CD4-positive, alpha-beta T cell (primary cell): ENCODE data around the gene SLC27A2. TPM values are rescaled to one million over a fixed set of nuclear protein-coding genes. Genes with fewer than 3 reads are reported as not detected.

ENCODE experiments used
- ATAC-seq: fragments of 200-7000 bp; cut with Tn5 transposase; one replicate; pipeline ENCODE4 v1.10.0; 2022; ENCODE audit warnings: mild to moderate bottlenecking; ENCODE audit not compliant: poor library complexity
- CTCF ChIA-PET: fragments of 350-600 bp; sonication (Branson Sonifier 250); formaldehyde crosslinking; loops from one replicate; lab custom pipeline; 2021; ENCODE audit warnings: antibody characterized with exemption, inconsistent platforms; lab: Charles Lee
- POLR2A ChIA-PET: fragments of 350-600 bp; sonication (Branson Sonifier 250); formaldehyde crosslinking; loops from one replicate; lab custom pipeline; 2021; ENCODE audit warnings: antibody characterized with exemption, inconsistent platforms; lab: Charles Lee
- DNase-seq, 14 experiments: peaks; one replicate each; pipeline ENCODE4 v3.0.0-alpha.2; 2013 to 2020; ENCODE audit warnings: mixed read lengths in 2 of 14
- H3K27ac ChIP-seq, 2 donors: one replicate each; pipeline versions ENCODE4 v1.5.1 to v1.7.0; 2013; ENCODE audit warnings: low read length in 2 of 2, low read depth in 1 of 2, mild to moderate bottlenecking in 1 of 2
- H3K27me3 ChIP-seq, 2 experiments: 1 replicate in 1 of 2; 2 replicates in 1 of 2; pipeline versions ENCODE4 v1.6.1 to v1.7.0; 2013; ENCODE audit warnings: low read length in 2 of 2, control low read depth in 1 of 2, mild to moderate bottlenecking in 1 of 2, moderate library complexity in 1 of 2; ENCODE audit not compliant: insufficient read depth in 2 of 2, control insufficient read depth in 1 of 2
- H3K36me3 ChIP-seq: one replicate; pipeline ENCODE4 v1.6.1; 2013; ENCODE audit warnings: low read length, control low read depth; ENCODE audit not compliant: insufficient read depth
- H3K4me1 ChIP-seq: one replicate; pipeline ENCODE4 v1.6.1; 2013; ENCODE audit warnings: low read length, control low read depth; ENCODE audit not compliant: insufficient read depth
- H3K4me3 ChIP-seq: one replicate; pipeline ENCODE4 v1.5.1; 2013; ENCODE audit warnings: mild to moderate bottlenecking, low read length, moderate library complexity
- H3K9me3 ChIP-seq, 2 experiments: 1 replicate in 1 of 2; 2 replicates in 1 of 2; pipeline versions ENCODE4 v1.6.1 to v1.7.0; 2013; ENCODE audit warnings: low read length in 2 of 2, mild to moderate bottlenecking in 2 of 2, control low read depth in 1 of 2, moderate library complexity in 1 of 2; ENCODE audit not compliant: control insufficient read depth in 1 of 2, insufficient read depth in 1 of 2
- H3K27ac Mint-ChIP-seq: one replicate; pipeline ENCODE4 v1.8.0; 2020; ENCODE audit warnings: mixed read lengths
- H3K27me3 Mint-ChIP-seq: one replicate; pipeline ENCODE4 v1.8.0; 2021; ENCODE audit warnings: mixed read lengths
- H3K36me3 Mint-ChIP-seq: one replicate; pipeline ENCODE4 v1.8.0; 2021; ENCODE audit warnings: low read depth, mixed read lengths
- H3K4me1 Mint-ChIP-seq: one replicate; pipeline ENCODE4 v1.8.0; 2021; ENCODE audit warnings: low read depth, mixed read lengths
- H3K4me3 Mint-ChIP-seq: one replicate; pipeline ENCODE4 v1.8.0; 2020; ENCODE audit warnings: mild to moderate bottlenecking, mixed read lengths
- H3K9me3 Mint-ChIP-seq: one replicate; pipeline ENCODE4 v1.8.0; 2020; ENCODE audit warnings: mixed read lengths
- intact Hi-C, 2 experiments: fragments of 100-400 bp; cut with DNase I in 1 of 2; cut with micrococcal nuclease in 1 of 2; formaldehyde crosslinking; loops; one replicate each; pipeline versions ENCODE4 v1.15.1 to v1.9.0; 2023 to 2025; cut with DNase I, micrococcal nuclease
- total RNA-seq, 174 experiments: library from RNA in 2 of 174; stranded (reverse) in 2 of 174; gene quantifications; one replicate each; pipeline ENCODE4 v1.2.3 and lab custom pipeline; 2021 to 2026
- TF ChIP-seq, protein P1 (sequence below): fragments of 200-600 bp; IDR thresholded peaks from one replicate; pipeline ENCODE4 v1.8.0; 2022; ENCODE audit warnings: antibody characterized with exemption, mild to moderate bottlenecking

Gene SLC27A2
- total RNA-seq, 2 experiments from 2014 or later = 0.22 to 0.31 TPM

DNA sequence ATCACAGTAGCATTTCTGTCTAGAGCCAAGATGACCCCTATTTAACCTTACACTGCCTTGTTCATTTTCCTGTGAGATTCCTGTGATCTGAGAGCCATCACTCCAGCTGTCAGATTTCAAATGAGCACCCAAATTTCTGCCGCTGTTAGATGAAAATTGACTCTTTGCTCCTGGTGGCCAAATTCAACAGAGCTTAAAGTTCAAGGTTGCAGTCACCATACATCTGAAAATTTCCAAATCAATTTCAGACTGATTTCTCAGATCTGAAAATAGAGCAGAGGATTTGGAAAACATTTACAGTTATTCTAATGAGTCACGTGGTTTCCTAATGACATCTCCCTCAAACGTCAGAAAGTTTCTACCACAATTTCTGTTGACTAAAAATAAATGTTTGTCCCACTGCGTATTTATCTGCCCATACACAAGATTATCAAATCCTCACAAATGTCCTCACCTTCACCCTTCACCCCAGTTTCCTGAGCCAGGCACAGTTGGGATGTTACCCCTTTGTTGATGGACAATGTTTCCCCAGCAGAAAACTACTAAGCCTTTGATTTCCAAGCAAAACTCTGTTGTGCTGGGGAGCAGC is 67.1 kb downstream of the SLC27A2 start:
- H3K4me1 Mint-ChIP-seq = peaks cover 23% of the 10 kb centered on the region

DNA sequence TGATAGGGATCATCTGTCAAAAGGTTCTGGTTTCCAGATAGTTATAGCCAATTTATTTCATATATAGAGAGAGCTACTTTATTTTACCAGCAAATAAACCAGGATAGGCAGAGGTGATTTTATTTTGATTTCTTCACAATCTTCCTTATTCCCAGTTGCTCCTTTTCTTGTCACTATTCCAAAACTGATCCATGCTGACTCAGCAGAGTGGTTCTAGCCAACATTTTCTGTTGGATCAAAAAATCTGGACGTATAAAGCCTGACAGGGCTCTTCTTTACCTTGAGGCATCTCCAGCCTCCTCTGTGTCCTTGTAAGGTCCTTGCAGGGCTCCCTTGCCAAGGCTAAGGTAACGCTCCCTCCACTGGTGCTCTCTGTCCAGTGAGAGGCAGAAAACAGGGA is 67.7 kb downstream of the SLC27A2 start:
- ATAC-seq = no peak
- ChIA-PET POLR2A (no interaction called here), CTCF (interaction anchor here (1.4 kb wide), 1 partner anchor 8 kb away, joined by 3 read pairs; no protein-coding TSS in a partner anchor)
- no peaks in the 10 kb centered on the region for H3K36me3 Mint-ChIP-seq
- H3K27ac Mint-ChIP-seq = peak overlapping the region; percentile 95
- peaks cover 23% of the 10 kb centered on the region for H3K4me1 Mint-ChIP-seq
- Histone ChIP-seq H3K27ac (no peak overlapping the region), H3K36me3 (no peaks in the 10 kb centered on the region), H3K4me1 (peaks cover 16% of the 10 kb centered on the region), H3K4me3 (no peak overlapping the region), H3K9me3 (no peaks in the 10 kb centered on the region), H3K27me3 (no peaks in the 10 kb centered on the region)
- no peaks in the 10 kb centered on the region for H3K9me3 Mint-ChIP-seq
- no peaks in the 10 kb centered on the region for H3K27me3 Mint-ChIP-seq
- TF ChIP-seq, protein P1, sequence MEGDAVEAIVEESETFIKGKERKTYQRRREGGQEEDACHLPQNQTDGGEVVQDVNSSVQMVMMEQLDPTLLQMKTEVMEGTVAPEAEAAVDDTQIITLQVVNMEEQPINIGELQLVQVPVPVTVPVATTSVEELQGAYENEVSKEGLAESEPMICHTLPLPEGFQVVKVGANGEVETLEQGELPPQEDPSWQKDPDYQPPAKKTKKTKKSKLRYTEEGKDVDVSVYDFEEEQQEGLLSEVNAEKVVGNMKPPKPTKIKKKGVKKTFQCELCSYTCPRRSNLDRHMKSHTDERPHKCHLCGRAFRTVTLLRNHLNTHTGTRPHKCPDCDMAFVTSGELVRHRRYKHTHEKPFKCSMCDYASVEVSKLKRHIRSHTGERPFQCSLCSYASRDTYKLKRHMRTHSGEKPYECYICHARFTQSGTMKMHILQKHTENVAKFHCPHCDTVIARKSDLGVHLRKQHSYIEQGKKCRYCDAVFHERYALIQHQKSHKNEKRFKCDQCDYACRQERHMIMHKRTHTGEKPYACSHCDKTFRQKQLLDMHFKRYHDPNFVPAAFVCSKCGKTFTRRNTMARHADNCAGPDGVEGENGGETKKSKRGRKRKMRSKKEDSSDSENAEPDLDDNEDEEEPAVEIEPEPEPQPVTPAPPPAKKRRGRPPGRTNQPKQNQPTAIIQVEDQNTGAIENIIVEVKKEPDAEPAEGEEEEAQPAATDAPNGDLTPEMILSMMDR = no peak
- no peak for DNase-seq
- no peak overlapping the region for H3K4me3 Mint-ChIP-seq
- intact Hi-C loops = loop anchor here in 1 of 2 experiments (10.0 kb wide), 1 partner anchor 55 kb away; no protein-coding TSS in a partner anchor

More for the DNA sequence above, 67.1 kb downstream of the SLC27A2 start:
- Histone ChIP-seq H3K27me3 (no peaks in the 10 kb centered on the region), H3K4me1 (peaks cover 16% of the 10 kb centered on the region), H3K9me3 (no peaks in the 10 kb centered on the region), H3K36me3 (no peaks in the 10 kb centered on the region), H3K4me3 (no peak overlapping the region), H3K27ac (no peak overlapping the region)
- TF ChIP-seq, protein P1 = no peak
- no peaks in the 10 kb centered on the region for H3K27me3 Mint-ChIP-seq
- H3K27ac Mint-ChIP-seq = peak overlapping the region; percentile 95
- POLR2A ChIA-PET = interaction anchor here (0.6 kb wide), 1 partner anchor 31 kb away, joined by 3 read pairs; no protein-coding TSS in a partner anchor
- DNase-seq (no peak), ATAC-seq (no peak)
- CTCF ChIA-PET = interaction anchor here (1.4 kb wide), 1 partner anchor 9 kb away, joined by 3 read pairs; no protein-coding TSS in a partner anchor
- H3K9me3 Mint-ChIP-seq = no peaks in the 10 kb centered on the region
- intact Hi-C loops = no loop called here
- no peaks in the 10 kb centered on the region for H3K36me3 Mint-ChIP-seq
- no peak overlapping the region for H3K4me3 Mint-ChIP-seq

DNA sequence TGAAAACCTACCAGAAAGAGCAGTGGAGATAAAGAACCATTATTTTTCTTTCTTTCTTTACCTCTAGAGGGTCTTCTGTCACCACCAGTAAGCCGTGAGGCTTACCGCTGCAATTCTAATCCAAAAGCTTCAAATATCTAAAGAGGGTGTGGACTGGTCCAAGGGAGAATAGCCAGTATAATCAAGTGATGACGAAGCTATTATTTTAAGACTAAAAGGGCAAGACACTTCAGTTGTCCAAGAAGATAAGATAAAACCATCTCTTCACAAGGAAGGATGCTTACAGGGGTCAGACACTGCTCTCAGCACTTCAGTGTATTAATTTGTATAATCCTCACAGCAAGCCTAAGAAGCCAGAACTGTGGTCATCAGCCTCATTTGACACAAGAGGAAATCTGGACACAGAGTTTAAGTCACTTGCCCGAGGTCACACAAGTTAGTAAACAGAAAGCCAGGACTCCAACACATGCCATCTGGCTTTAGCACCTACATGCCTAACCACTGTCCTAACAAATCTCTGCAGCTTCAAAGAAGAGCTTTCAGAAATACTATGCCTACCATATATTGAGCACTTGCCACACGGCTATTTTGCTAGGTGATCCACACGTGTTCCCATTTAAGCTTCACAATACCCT is 68.9 kb downstream of the SLC27A2 start:
- peaks cover 23% of the 10 kb centered on the region for H3K4me1 Mint-ChIP-seq
- Histone ChIP-seq H3K4me1 (peaks cover 16% of the 10 kb centered on the region), H3K4me3 (no peak overlapping the region), H3K36me3 (no peaks in the 10 kb centered on the region), H3K9me3 (no peaks in the 10 kb centered on the region), H3K27me3 (no peaks in the 10 kb centered on the region), H3K27ac (no peak overlapping the region)
- no peak overlapping the region for H3K4me3 Mint-ChIP-seq
- no peak for DNase-seq
- intact Hi-C loops = loop anchor here in 1 of 2 experiments (10.0 kb wide), 1 partner anchor 56 kb away; no protein-coding TSS in a partner anchor
- H3K36me3 Mint-ChIP-seq = no peaks in the 10 kb centered on the region
- CTCF ChIA-PET = no interaction called here
- no peaks in the 10 kb centered on the region for H3K9me3 Mint-ChIP-seq
- POLR2A ChIA-PET = no interaction called here
- no peaks in the 10 kb centered on the region for H3K27me3 Mint-ChIP-seq
- H3K27ac Mint-ChIP-seq = no peak overlapping the region
- no peak for ATAC-seq
- TF ChIP-seq, protein P1 = no peak
